HUES48 (cell line): ENCODE measurements around the gene S100A10.

Source experiments
- H3K27ac ChIP-seq: one replicate; pipeline ENCODE4 v1.7.0; 2013; ENCODE audit warnings: low read depth, low read length, inconsistent platforms
- H3K27me3 ChIP-seq: 2 replicates; pipeline ENCODE4 v1.6.1; 2013; ENCODE audit warnings: mild to moderate bottlenecking, low read length; ENCODE audit not compliant: control insufficient read depth, insufficient read depth
- H3K36me3 ChIP-seq: 2 replicates; pipeline ENCODE4 v1.6.1; 2013; ENCODE audit warnings: low read length; ENCODE audit not compliant: control insufficient read depth, insufficient read depth
- H3K4me1 ChIP-seq: 2 replicates; pipeline ENCODE4 v1.6.1; 2013; ENCODE audit warnings: mild to moderate bottlenecking, low read length; ENCODE audit not compliant: control insufficient read depth, insufficient read depth
- H3K4me3 ChIP-seq: 2 replicates; pipeline ENCODE4 v1.5.1; 2013; ENCODE audit warnings: mild to moderate bottlenecking, low read depth, low read length
- H3K9ac ChIP-seq: 2 replicates; pipeline ENCODE4 v1.6.1; 2013; ENCODE audit warnings: mild to moderate bottlenecking, low read depth, low read length, moderate library complexity
- H3K9me3 ChIP-seq: 2 replicates; pipeline ENCODE4 v1.6.1; 2013; ENCODE audit warnings: low read length; ENCODE audit not compliant: control insufficient read depth, insufficient read depth

The S100A10 gene

GRCh38 chr1:152009691-152010090 lies 16.0 kb upstream of the S100A10 start:
- Histone ChIP-seq H3K27me3 (no peaks in the 10 kb centered on the region), H3K4me1 (no peaks in the 10 kb centered on the region), H3K27ac (no peak overlapping the region)

GRCh38 chr1:152007047-152007446 lies 13.4 kb upstream of the S100A10 start:
- Histone ChIP-seq H3K4me1 (no peaks in the 10 kb centered on the region), H3K4me3 (no peak overlapping the region), H3K9me3 (no peaks in the 10 kb centered on the region), H3K27ac (no peak overlapping the region), H3K36me3 (no peaks in the 10 kb centered on the region), H3K9ac (no peak overlapping the region), H3K27me3 (no peaks in the 10 kb centered on the region)

More at GRCh38 chr1:152009691-152010090, 16.0 kb upstream of the S100A10 start:
- no peak overlapping the region for H3K9ac ChIP-seq
- H3K4me3 ChIP-seq: no peak overlapping the region
- no peaks in the 10 kb centered on the region for H3K36me3 ChIP-seq
- no peaks in the 10 kb centered on the region for H3K9me3 ChIP-seq

DNA sequence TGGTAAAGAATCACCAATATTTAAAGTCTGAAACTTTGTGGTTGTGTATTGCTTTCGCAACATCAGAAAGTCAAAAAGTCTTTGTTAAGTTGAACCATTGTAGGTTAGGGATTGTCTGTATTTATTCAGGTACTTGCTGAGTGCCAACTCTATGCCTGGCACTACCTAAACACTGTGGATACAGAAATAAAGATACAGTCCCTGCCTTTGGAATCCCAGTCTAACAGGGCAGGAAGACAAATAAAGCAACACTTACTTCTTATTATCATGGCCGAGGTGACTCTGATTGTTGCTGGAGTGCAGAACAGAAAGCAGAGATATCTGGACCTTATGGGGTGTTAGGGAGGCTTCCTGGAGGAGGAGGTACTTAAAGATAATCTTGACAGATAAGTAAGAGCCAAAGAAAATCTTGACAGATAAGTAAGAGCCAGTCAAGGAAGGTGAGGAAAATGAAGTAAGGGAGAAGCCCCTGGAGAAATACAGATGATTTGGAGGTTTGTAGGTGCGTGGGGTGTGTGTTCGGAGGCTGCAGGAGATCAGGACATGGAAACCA lies 11.8 kb upstream of the S100A10 start:
- Histone ChIP-seq H3K4me1 (0 out of 2 replicates have a peak, but pooled peaks cover 8% of the 10 kb centered on the region), H3K27me3 (no peaks in the 10 kb centered on the region), H3K9ac (no peak overlapping the region), H3K36me3 (no peaks in the 10 kb centered on the region), H3K9me3 (no peaks in the 10 kb centered on the region), H3K4me3 (no peak overlapping the region), H3K27ac (no peak overlapping the region)

DNA sequence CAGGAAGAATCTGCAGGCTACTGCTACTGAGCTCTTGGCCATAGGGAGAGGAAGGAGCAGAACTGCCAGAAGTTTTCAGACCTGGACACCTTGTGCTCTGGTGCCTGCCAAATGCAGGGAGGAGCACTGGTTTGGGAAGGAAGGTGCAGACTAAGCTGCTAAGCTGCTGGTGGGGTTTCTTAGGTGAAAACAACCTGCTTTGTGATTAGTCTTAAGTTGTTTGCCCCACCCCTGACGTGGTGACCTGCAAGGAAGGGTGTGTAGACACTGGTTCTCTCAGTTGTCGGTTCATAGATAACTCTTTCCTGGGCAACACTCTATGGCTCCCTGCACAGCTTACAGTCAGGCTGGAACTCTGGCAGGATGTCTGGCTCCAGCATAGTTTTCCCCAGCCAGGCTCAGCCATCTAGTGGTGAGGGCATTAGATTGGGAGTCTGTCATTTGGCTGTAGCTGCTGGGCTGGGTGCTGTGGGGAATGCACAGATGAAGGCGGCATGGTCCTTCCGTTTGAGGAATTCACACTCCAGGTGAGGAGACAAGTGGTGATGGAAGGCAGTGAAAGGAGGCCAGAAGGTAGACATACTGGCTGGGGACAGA lies 10.3 kb upstream of the S100A10 start:
- Histone ChIP-seq H3K36me3 (no peaks in the 10 kb centered on the region), H3K4me1 (0 out of 2 replicates have a peak, but pooled peaks cover 10% of the 10 kb centered on the region), H3K27me3 (no peaks in the 10 kb centered on the region), H3K9ac (no peak overlapping the region), H3K4me3 (no peak overlapping the region), H3K27ac (no peak overlapping the region), H3K9me3 (no peaks in the 10 kb centered on the region)

DNA sequence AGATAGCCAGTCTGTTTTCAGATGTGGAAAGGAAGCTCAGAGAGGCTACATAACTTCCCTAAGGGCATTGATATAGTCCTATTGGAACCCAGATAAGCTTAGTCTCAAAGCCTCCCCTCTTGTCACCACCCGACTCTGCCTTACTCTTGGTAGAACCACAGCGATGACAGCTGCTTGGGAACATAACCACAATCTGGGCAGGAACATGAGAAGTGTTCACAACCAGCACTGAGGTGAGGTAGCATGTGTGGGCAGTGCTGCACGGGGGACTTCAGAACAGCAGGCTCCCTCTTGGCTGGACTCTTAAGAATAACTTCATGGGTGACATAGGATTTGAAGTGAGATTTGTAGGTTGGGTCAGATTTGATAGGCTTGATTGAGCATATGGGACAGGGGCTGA lies 9.3 kb upstream of the S100A10 start:
- H3K36me3 ChIP-seq: no peaks in the 10 kb centered on the region
- H3K4me1 ChIP-seq: 0 out of 2 replicates have a peak, but pooled peaks cover 14% of the 10 kb centered on the region
- H3K27me3 ChIP-seq: no peaks in the 10 kb centered on the region
- no peak overlapping the region for H3K4me3 ChIP-seq
- H3K9ac ChIP-seq: no peak overlapping the region
- no peak overlapping the region for H3K27ac ChIP-seq
- H3K9me3 ChIP-seq: no peaks in the 10 kb centered on the region

DNA sequence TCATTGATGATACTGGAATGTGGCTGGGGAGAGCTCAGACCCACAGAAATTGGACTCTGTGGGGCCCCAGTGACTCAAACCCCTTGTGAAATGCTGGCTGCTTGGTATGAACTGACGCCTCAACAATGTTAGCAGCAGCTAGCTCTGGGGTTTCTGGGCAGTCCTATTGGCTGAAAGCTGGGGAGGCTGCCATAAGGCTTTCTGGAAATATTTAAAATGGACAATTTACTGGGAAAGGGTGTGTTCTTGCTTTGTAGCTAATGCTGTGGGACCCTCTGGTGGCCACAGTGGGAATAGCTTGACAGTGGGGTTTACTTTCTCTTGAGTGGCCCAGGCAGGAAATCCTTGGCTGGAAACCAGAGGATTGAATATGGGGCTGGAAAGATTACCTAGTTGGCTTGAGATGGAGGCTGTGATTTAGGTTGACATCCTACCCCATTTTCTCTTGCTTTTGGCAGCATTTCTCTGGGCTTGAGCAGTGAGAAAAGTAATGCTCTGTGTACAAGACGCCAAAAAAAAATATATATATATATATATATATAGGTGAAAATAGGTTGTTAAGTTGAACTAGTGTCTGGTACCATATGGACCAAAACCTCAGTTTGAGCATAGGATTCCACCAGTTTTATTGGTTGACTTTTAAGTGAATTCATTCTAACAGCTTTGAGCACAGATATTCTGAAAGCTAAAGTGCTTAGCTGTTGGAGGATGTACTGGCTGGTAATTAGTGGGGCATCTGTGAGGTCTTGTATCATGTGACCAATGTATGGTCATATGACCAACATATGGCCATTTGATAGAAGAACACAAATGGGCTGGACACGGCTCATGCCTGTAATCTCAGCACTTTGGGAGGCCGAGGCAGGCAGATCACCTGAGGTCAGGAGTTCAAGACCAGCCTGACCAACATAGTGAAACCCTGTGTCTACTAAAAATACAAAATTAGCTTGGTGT lies 8.2 kb upstream of the S100A10 start:
- H3K4me3 ChIP-seq: no peak overlapping the region
- no peaks in the 10 kb centered on the region for H3K27me3 ChIP-seq
- no peak overlapping the region for H3K27ac ChIP-seq
- no peak overlapping the region for H3K9ac ChIP-seq
- no peaks in the 10 kb centered on the region for H3K36me3 ChIP-seq
- no peaks in the 10 kb centered on the region for H3K9me3 ChIP-seq
- H3K4me1 ChIP-seq: 0 out of 2 replicates have a peak, but pooled peaks cover 14% of the 10 kb centered on the region

DNA sequence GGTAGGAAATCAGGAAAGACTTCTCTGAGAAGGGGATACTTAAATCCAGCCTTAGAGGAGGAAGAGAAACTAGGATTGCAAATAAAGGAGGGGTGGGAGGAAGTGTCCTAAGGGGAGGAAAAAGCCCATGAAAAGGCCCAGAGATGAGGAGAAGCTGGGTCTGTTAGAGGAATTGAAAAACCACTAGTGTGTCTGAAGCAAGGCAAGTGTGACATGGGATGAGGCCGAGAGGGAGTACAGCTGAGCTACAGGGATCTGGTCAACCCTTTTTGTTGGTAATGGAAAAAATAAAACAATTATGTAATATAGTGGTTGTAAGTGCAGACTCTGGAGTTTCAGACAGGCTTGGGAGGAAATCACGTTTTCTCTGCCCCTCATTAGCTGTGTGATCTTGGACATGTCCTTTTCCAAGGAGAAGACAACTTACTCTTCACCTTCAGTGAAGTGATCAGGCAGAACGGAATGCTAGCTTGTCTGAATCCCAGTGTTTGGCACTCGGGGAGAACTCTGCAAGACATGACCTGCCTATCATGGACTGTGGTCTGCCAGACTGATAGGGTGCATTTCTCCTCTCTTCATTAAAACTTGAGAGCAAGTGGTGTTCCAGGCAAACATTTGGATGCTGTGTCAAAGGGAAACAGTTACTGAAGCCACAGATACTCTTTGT lies 7.4 kb upstream of the S100A10 start:
- Histone ChIP-seq H3K27ac (no peak overlapping the region), H3K4me1 (0 out of 2 replicates have a peak, but pooled peaks cover 14% of the 10 kb centered on the region), H3K9me3 (no peaks in the 10 kb centered on the region), H3K27me3 (no peaks in the 10 kb centered on the region), H3K9ac (no peak overlapping the region), H3K4me3 (no peak overlapping the region), H3K36me3 (no peaks in the 10 kb centered on the region)

- no peaks in the 10 kb centered on the region; the same call in 1 of the 2 replicates for H3K27me3 ChIP-seq
- H3K36me3 ChIP-seq: no peaks in the 10 kb centered on the region
- H3K4me1 ChIP-seq: peaks cover 28% of the 10 kb centered on the region
- peak overlapping the region; percentile 52 for H3K27ac ChIP-seq
- no peak overlapping the region for H3K4me3 ChIP-seq
- H3K9me3 ChIP-seq: no peaks in the 10 kb centered on the region
- no peak overlapping the region for H3K9ac ChIP-seq
Observed at GRCh38 chr1:151998611-151999362, 5.1 kb upstream of the S100A10 start.

DNA sequence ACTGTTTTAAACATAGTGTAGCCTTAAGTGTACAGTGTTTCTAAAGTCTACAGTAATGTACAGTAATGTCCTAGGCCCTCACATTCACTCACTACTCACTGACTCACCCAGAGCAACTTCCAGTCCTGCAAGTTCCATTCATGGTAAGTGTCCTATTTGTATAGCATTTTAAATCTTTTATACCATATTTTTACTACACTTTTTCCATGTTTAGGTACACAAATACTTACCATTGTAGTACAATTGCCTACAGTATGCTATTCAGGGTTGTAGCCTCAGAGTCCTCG lies 3.6 kb upstream of the S100A10 start:
- no peak overlapping the region for H3K27ac ChIP-seq
- H3K27me3 ChIP-seq: peaks cover 12% of the 10 kb centered on the region
- no peak overlapping the region for H3K9ac ChIP-seq
- H3K9me3 ChIP-seq: no peaks in the 10 kb centered on the region
- H3K36me3 ChIP-seq: no peaks in the 10 kb centered on the region
- no peak overlapping the region for H3K4me3 ChIP-seq
- H3K4me1 ChIP-seq: peaks cover 33% of the 10 kb centered on the region

- Histone ChIP-seq H3K36me3 (no peaks in the 10 kb centered on the region), H3K27ac (no peak overlapping the region), H3K4me1 (peaks cover 40% of the 10 kb centered on the region), H3K9me3 (no peaks in the 10 kb centered on the region), H3K27me3 (peaks cover 17% of the 10 kb centered on the region), H3K9ac (no peak overlapping the region), H3K4me3 (no peak overlapping the region)
Observed at GRCh38 chr1:151995774-151996173, 2.1 kb upstream of the S100A10 start.
